Stimulated activated CD8-positive, alpha-beta memory T cell treated with anti-CD3 and anti-CD28 coated beads, Interleukin-12 subunit alpha, Interleukin-12 subunit beta, amount 100 ng/mL, for 24 hours (primary cell): ENCODE results near the gene PPP1R36.
"Not testable (repeated sequence)": the region's sequence is repeated elsewhere in the genome, so short reads cannot be mapped to it uniquely, and the experiment has no call there.

Source experiments
- DNase-seq: peaks from one replicate; pipeline ENCODE4 v3.0.0-alpha.2; 2020; ENCODE audit errors: extremely low read depth

The PPP1R36 gene

GRCh38 chr14:64569138-64569631, 19.4 kb downstream of the PPP1R36 start:
- no peak for DNase-seq

GRCh38 chr14:64569646-64570045, 19.9 kb downstream of the PPP1R36 start:
- not testable (repeated sequence) for DNase-seq

GRCh38 chr14:64572386-64573104, 22.8 kb downstream of the PPP1R36 start:
- DNase-seq, result no peak

GRCh38 chr14:64573109-64573508, 23.3 kb downstream of the PPP1R36 start:
- no peak for DNase-seq

GRCh38 chr14:64574371-64575107, 24.8 kb downstream of the PPP1R36 start:
- no peak for DNase-seq

GRCh38 chr14:64577211-64577610, 27.4 kb downstream of the PPP1R36 start:
- no peak for DNase-seq

GRCh38 chr14:64580467-64580866, 30.7 kb downstream of the PPP1R36 start:
- no peak for DNase-seq

GRCh38 chr14:64581363-64581762, 31.6 kb downstream of the PPP1R36 start:
- DNase-seq, result no peak

- no peak for DNase-seq
Measured at GRCh38 chr14:64581817-64582216, 32.1 kb downstream of the PPP1R36 start.

- DNase-seq, result no peak
Measured at GRCh38 chr14:64584190-64584589, 34.4 kb downstream of the PPP1R36 start.

GRCh38 chr14:64591809-64592208, 42.0 kb downstream of the PPP1R36 start:
- DNase-seq, result no peak

- DNase-seq, result no peak
Measured at GRCh38 chr14:64594438-64594837, 44.7 kb downstream of the PPP1R36 start.

GRCh38 chr14:64598404-64598803, 48.6 kb downstream of the PPP1R36 start:
- DNase-seq, result no peak

- no peak for DNase-seq
Measured at GRCh38 chr14:64601571-64601970, 51.8 kb downstream of the PPP1R36 start.

GRCh38 chr14:64602826-64603225, 53.1 kb downstream of the PPP1R36 start:
- DNase-seq, result no peak

GRCh38 chr14:64604001-64604400, 54.2 kb downstream of the PPP1R36 start:
- DNase-seq, result no peak

- no peak for DNase-seq
Measured at GRCh38 chr14:64604881-64605280, 55.1 kb downstream of the PPP1R36 start.

- DNase-seq, result no peak
Measured at GRCh38 chr14:64605926-64606685, 56.3 kb downstream of the PPP1R36 start.

GRCh38 chr14:64610049-64610746, 60.4 kb downstream of the PPP1R36 start:
- DNase-seq, result no peak

- DNase-seq, result no peak
Measured at GRCh38 chr14:64611358-64612020, 61.7 kb downstream of the PPP1R36 start.

- DNase-seq, result no peak
Measured at GRCh38 chr14:64612021-64612380, 62.2 kb downstream of the PPP1R36 start.
